AG04450 (cell line): ENCODE measurements around the gene MRPL27. TPM values are rescaled to one million over a fixed set of nuclear protein-coding genes. Genes with fewer than 3 reads are reported as not detected.
"Not testable (repeated sequence)": the region's sequence is repeated elsewhere in the genome, so short reads cannot be mapped to it uniquely, and the experiment has no call there.

ENCODE experiments used
- CTCF ChIA-PET: fragments of 300-600, 350-600 bp; formaldehyde crosslinking; extraction: SDS; loops from one replicate; lab custom pipeline; 2022; ENCODE audit warnings: antibody characterized with exemption, inconsistent platforms; lab: Charles Lee
- POLR2A ChIA-PET: fragments of 350-600 bp; formaldehyde crosslinking; extraction: SDS; loops from one replicate; lab custom pipeline; 2021; ENCODE audit warnings: antibody characterized with exemption, inconsistent platforms; lab: Yijun Ruan, JAX
- DNase-seq: peaks from one replicate; pipeline ENCODE4 v3.0.0-alpha.2; 2011; ENCODE audit warnings: low read depth, low spot score
- H3K27ac ChIP-seq: one replicate; pipeline ENCODE4 v1.5.1; 2012; ENCODE audit warnings: low read depth, low read length, control low read depth
- H3K27me3 ChIP-seq: one replicate; pipeline ENCODE4 v1.6.0; 2012; ENCODE audit warnings: low read length; ENCODE audit not compliant: control insufficient read depth, insufficient read depth
- H3K4me3 ChIP-seq: 2 replicates; pipeline ENCODE4 v1.5.1; 2011; ENCODE audit warnings: mild to moderate bottlenecking, low read depth, low read length, control low read depth
- H3K9me3 ChIP-seq: 2 replicates; pipeline ENCODE4 v1.5.1; 2012; ENCODE audit warnings: low read length; ENCODE audit not compliant: control insufficient read depth, insufficient read depth
- CTCF ChIP-seq: IDR thresholded peaks from 2 replicates; pipeline ENCODE4 v1.5.1; 2011; ENCODE audit warnings: low read depth, low read length, control low read depth, inconsistent platforms
- polyA plus RNA-seq: library from polyadenylated mRNA; depleted of rRNA; stranded (reverse); fragments of >200 nt; gene quantifications from 2 replicates; pipeline ENCODE4 v1.2.3, GENCODE V29; 2011

The MRPL27 gene
- polyA plus RNA-seq, 1 experiment: 106 TPM

- TF ChIP-seq CTCF: no peak
- ChIA-PET CTCF (interaction anchor here (1.1 kb wide), 1 partner anchor 11 kb away, joined by 3 read pairs; no protein-coding TSS in a partner anchor), POLR2A (no interaction called here)
- H3K4me3 ChIP-seq: no peak overlapping the region
- H3K27ac ChIP-seq: no peak overlapping the region
- H3K9me3 ChIP-seq: no peaks in the 10 kb centered on the region; the same call in 1 of the 2 replicates
- no peaks in the 10 kb centered on the region for H3K27me3 ChIP-seq
- DNase-seq: no peak
Measured at GRCh38 chr17:50344731-50345365, 28.1 kb downstream of the MRPL27 start.

- no peak for DNase-seq
- CTCF ChIA-PET: interaction anchor here (0.8 kb wide), 1 partner anchor 253 kb away, joined by 3 read pairs; no protein-coding TSS in a partner anchor
- Histone ChIP-seq H3K9me3 (no peaks in the 10 kb centered on the region), H3K4me3 (no peak overlapping the region), H3K27me3 (no peaks in the 10 kb centered on the region), H3K27ac (no peak overlapping the region)
- POLR2A ChIA-PET: no interaction called here
- TF ChIP-seq CTCF: no peak
Measured at GRCh38 chr17:50339381-50339780, 33.6 kb downstream of the MRPL27 start.

GRCh38 chr17:50338645-50339044, 34.3 kb downstream of the MRPL27 start:
- H3K27ac ChIP-seq: no peak overlapping the region
- POLR2A ChIA-PET: no interaction called here
- no peak for TF ChIP-seq CTCF
- CTCF ChIA-PET: no interaction called here
- no peaks in the 10 kb centered on the region for H3K9me3 ChIP-seq
- no peak overlapping the region for H3K4me3 ChIP-seq
- no peak for DNase-seq
- H3K27me3 ChIP-seq: no peaks in the 10 kb centered on the region

GRCh38 chr17:50337956-50338355, 35.0 kb downstream of the MRPL27 start:
- no peaks in the 10 kb centered on the region for H3K9me3 ChIP-seq
- POLR2A ChIA-PET: no interaction called here
- no peaks in the 10 kb centered on the region for H3K27me3 ChIP-seq
- DNase-seq: no peak
- no peak for TF ChIP-seq CTCF
- H3K27ac ChIP-seq: no peak overlapping the region
- CTCF ChIA-PET: no interaction called here
- no peak overlapping the region for H3K4me3 ChIP-seq

- DNase-seq, H3K4me3 ChIP-seq, H3K9me3 ChIP-seq, H3K27me3 ChIP-seq, H3K27ac ChIP-seq: not testable (repeated sequence)
- CTCF ChIA-PET: interaction anchor here (0.6 to 2.3 kb wide), 5 partner anchors 10 to 239 kb away, joined by 3 to 9 read pairs (median 5); no protein-coding TSS in a partner anchor
- POLR2A ChIA-PET: interaction anchor here (1.1 kb wide), 1 partner anchor 132 kb away, joined by 3 read pairs; the partner anchor contains the start of gene COL1A1
- TF ChIP-seq CTCF: peak; percentile 5; the same call in 1 of the 2 replicates
Measured at GRCh38 chr17:50333291-50334057, 39.5 kb downstream of the MRPL27 start.
